ENCODE results near the gene INPP4A. TPM values are rescaled to one million over a fixed set of nuclear protein-coding genes. Genes with fewer than 3 reads are reported as not detected.

Gene INPP4A
- total RNA-seq, 2 donors from 2014 or later: 12.9 to 49.8 TPM

DNA sequence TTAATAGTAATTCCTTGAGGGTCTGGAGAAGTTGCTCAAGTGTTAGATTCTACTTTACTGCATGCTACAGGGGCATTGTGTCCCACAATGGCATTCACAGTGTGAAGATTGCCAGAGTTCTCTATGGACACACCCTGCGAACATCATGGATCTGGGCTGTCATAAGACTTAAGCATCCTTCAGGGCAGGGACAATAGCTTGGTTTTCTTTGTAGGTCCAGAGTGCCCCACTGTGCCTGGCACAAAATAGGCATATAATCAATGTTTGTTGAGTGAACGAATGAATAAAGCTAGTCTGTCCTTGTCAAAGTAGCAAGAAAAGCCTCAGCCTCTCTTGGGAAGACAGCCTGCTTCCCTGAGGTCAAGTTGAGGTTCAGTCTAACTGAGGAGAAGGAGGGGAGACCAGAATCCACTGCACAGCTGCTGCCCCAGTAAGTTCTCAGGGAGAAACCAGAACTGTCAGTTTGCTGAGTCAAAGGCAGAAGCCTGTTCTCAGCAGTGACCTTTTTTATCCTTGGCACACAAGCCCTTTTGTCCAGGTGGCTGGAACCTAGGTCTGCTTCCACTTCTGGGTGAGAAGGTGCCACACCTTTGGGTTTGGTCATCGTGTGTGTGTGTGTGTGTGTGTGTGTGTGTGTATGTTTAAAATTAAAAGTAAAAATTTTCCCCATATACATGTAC is 15.0 kb downstream of the INPP4A start:
- intact Hi-C loops (cut with DNase I): no loop called here
- WGBS: 64% methylated on average over 3 of the region's 3 CpGs
- H3K4me3 ChIP-seq: no peak overlapping the region
- no peaks in the 10 kb centered on the region for H3K9me3 ChIP-seq
- no peaks in the 10 kb centered on the region for H3K4me1 ChIP-seq (replicated peaks)
- TF ChIP-seq POLR2A (IDR thresholded peaks at IDR 0.05) (no peak), POLR2AphosphoS5 (IDR thresholded peaks at IDR 0.05) (no peak)
- TF ChIP-seq, protein P1, sequence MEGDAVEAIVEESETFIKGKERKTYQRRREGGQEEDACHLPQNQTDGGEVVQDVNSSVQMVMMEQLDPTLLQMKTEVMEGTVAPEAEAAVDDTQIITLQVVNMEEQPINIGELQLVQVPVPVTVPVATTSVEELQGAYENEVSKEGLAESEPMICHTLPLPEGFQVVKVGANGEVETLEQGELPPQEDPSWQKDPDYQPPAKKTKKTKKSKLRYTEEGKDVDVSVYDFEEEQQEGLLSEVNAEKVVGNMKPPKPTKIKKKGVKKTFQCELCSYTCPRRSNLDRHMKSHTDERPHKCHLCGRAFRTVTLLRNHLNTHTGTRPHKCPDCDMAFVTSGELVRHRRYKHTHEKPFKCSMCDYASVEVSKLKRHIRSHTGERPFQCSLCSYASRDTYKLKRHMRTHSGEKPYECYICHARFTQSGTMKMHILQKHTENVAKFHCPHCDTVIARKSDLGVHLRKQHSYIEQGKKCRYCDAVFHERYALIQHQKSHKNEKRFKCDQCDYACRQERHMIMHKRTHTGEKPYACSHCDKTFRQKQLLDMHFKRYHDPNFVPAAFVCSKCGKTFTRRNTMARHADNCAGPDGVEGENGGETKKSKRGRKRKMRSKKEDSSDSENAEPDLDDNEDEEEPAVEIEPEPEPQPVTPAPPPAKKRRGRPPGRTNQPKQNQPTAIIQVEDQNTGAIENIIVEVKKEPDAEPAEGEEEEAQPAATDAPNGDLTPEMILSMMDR (IDR thresholded peaks at IDR 0.05): no peak
- DNase-seq (ENCODE audit: low spot score): no peak
- no peaks in the 10 kb centered on the region for H3K36me3 ChIP-seq
- no peak overlapping the region for H3K27ac ChIP-seq
- H3K27me3 ChIP-seq (replicated peaks; ENCODE audit: insufficient read depth): no peaks in the 10 kb centered on the region

DNA sequence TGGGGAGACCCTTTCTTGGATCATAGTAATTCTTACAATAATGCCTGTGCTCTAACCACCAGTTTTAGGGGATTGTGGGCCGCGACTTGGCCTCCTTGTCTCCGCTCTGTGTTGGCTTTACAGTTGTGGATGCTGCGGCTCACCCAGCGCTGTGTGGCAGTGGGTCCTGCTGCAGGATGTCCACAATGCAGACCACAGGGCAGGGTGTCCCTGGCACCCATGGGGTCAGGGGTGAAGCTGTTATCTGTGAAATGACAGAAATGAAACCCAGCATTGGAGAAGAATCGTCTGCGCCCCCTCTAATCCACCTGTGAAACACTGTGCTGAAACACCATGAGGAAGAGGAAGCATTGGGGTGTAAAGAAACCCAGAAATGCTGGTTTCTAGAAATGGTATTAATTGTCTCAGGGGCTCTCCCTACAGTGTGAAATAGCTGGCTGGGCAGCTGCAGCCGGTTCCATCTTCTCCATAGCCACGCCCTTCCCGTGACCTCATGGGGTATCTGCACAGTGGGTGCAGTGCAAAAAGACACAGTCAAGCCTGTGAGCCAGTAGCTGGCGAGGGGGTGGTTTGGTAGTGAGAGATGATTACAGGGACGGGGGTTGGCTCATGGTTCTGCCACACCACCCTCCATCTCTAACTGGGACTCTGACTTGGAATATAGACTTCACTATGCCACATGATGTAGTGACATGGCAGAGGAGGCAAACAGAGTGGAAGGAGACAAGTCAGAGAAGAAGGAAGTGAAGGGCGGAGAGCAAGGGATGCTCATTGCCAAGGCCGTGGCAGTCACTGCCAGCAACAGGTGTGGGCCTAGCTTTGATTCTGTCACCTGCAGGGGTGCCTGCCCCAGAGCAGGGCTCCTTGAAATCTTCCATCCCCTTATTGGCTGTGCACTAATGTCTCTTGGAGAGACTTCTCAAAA is 16.2 kb downstream of the INPP4A start:
- no peaks in the 10 kb centered on the region for H3K4me1 ChIP-seq (replicated peaks)
- no peaks in the 10 kb centered on the region for H3K36me3 ChIP-seq
- H3K9me3 ChIP-seq: no peaks in the 10 kb centered on the region
- 81% methylated on average over 14 of the region's 14 CpGs for WGBS
- intact Hi-C loops (cut with DNase I): no loop called here
- H3K27me3 ChIP-seq (replicated peaks; ENCODE audit: insufficient read depth): no peaks in the 10 kb centered on the region
- H3K27ac ChIP-seq: no peak overlapping the region
- H3K4me3 ChIP-seq: no peak overlapping the region
- DNase-seq (ENCODE audit: low spot score): no peak
- TF ChIP-seq, protein P1 (IDR thresholded peaks at IDR 0.05): no peak
- TF ChIP-seq POLR2AphosphoS5 (IDR thresholded peaks at IDR 0.05) (no peak), POLR2A (IDR thresholded peaks at IDR 0.05) (no peak)

DNA sequence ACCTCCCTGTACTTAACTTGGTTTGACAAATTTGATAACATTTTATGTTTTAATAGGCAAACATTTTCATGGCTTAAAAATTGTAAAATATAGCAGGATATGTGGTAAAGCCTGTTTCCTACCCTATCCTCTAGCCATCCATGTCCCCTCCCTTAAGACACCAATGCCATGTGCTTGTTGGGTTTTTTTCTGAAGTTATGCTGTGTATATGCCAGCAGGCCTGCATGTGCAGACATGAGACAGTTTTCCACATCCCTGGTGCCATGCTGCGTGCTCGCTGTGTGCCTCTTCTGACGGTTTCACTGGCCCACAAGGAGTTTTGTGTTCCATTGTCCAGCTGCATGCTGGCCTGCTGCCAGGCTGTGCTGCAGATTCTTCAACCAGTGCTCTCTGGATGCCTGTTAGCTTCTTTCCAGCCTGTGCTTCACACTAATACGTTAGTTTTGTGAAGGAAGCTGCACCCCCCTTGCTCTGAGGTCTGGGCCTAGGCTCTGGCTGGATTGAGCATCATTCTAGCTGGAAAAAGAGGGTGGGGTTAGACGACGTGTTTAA is 16.9 kb downstream of the INPP4A start:
- no peaks in the 10 kb centered on the region for H3K4me1 ChIP-seq (replicated peaks)
- H3K4me3 ChIP-seq: no peak overlapping the region
- H3K9me3 ChIP-seq: no peaks in the 10 kb centered on the region
- intact Hi-C loops (cut with DNase I): no loop called here
- no peak overlapping the region for H3K27ac ChIP-seq
- 51% methylated on average over 6 of the region's 6 CpGs for WGBS
- H3K36me3 ChIP-seq: no peaks in the 10 kb centered on the region
- no peaks in the 10 kb centered on the region for H3K27me3 ChIP-seq (replicated peaks; ENCODE audit: insufficient read depth)
- DNase-seq (ENCODE audit: low spot score): no peak
- TF ChIP-seq, protein P1 (IDR thresholded peaks at IDR 0.05): no peak
- no peak for TF ChIP-seq POLR2AphosphoS5 (IDR thresholded peaks at IDR 0.05)
- no peak for TF ChIP-seq POLR2A (IDR thresholded peaks at IDR 0.05)

DNA sequence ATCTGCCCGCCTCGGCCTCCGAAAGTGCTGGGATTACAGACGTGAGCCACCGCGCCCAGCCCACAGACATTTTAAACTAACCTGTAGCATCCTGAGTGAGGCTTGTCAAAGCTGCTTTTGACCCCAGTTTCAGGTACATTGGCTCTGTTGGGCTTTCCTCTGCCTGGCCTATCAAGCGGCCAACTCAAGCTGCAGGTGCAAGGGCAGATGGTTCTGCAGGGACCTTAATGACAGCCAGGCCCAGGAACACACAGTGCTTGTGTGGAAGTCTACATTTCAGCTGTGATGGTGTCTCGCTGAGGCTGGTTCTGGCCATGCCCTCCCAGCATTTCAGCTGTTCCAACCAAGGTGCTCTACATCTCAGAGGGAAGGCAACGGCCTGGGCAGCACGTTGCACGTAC is 18.4 kb downstream of the INPP4A start:
- no peak for DNase-seq (ENCODE audit: low spot score)
- WGBS: 93% methylated on average over 11 of the region's 11 CpGs
- no peaks in the 10 kb centered on the region for H3K36me3 ChIP-seq
- no peaks in the 10 kb centered on the region for H3K27me3 ChIP-seq (replicated peaks; ENCODE audit: insufficient read depth)
- no peaks in the 10 kb centered on the region for H3K9me3 ChIP-seq
- no peaks in the 10 kb centered on the region for H3K4me1 ChIP-seq (replicated peaks)
- intact Hi-C loops (cut with DNase I): no loop called here
- TF ChIP-seq POLR2AphosphoS5 (IDR thresholded peaks at IDR 0.05): no peak
- TF ChIP-seq POLR2A (IDR thresholded peaks at IDR 0.05): no peak
- TF ChIP-seq, protein P1 (IDR thresholded peaks at IDR 0.05): no peak
- no peak overlapping the region for H3K4me3 ChIP-seq
- H3K27ac ChIP-seq: no peak overlapping the region
